K562 (cell line): ENCODE results near the gene CHRNE. TPM values are rescaled to one million over a fixed set of nuclear protein-coding genes. Genes with fewer than 3 reads are reported as not detected.

ENCODE experiments used
- ATF4 ChIP-seq: fragments of 450-650 bp; formaldehyde crosslinking; IDR thresholded peaks from 2 replicates; pipeline ENCODE4 v1.4.0; 2022; ENCODE audit warnings: mild to moderate bottlenecking, moderate library complexity
- BRCA1 ChIP-seq, 2 experiments: fragments of 450-650 bp in 1 of 2; sonication (generic) in 1 of 2; formaldehyde crosslinking in 1 of 2; IDR thresholded peaks; 2 replicates each; pipeline versions ENCODE4 v1.5.0 to v1.6.1; 2017 to 2020; ENCODE audit warnings: mild to moderate bottlenecking in 1 of 2, missing genetic modification reagents in 1 of 2
- GMEB1 ChIP-seq: fragments of 250-450 bp; sonication (Bioruptor Pico); IDR thresholded peaks from 2 replicates; pipeline ENCODE4 v1.4.0; 2020; ENCODE audit warnings: mild to moderate bottlenecking
- HNRNPH1 ChIP-seq: fragments of 200-400 bp; formaldehyde crosslinking; optimal IDR thresholded peaks from 2 replicates; pipeline ENCODE3; 2017; ENCODE audit warnings: low read depth, mild to moderate bottlenecking, low read length, moderate library complexity
- MAX ChIP-seq: sonication (generic); formaldehyde crosslinking; IDR thresholded peaks from 2 replicates; pipeline ENCODE4 v1.9.0; 2022; ENCODE audit warnings: mild to moderate bottlenecking, missing genetic modification reagents
- MCM7 ChIP-seq, 2 experiments: fragments of 450-650 bp; IDR thresholded peaks; 2 replicates each; pipeline ENCODE4 v1.6.1; 2016 to 2018
- MNT ChIP-seq, 2 experiments: fragments of 450-650 bp; conservative IDR thresholded peaks; 2 replicates each; pipeline ENCODE4 v1.6.1; 2017; ENCODE audit warnings: mild to moderate bottlenecking in 2 of 2, moderate library complexity in 2 of 2
- PBX2 ChIP-seq, 2 experiments: IDR thresholded peaks in 1 of 2; conservative IDR thresholded peaks in 1 of 2; 2 replicates each; pipeline ENCODE4 v1.6.1; 2016; ENCODE audit warnings: low read depth in 2 of 2, mild to moderate bottlenecking in 1 of 2, missing compliant biosample characterization in 1 of 2, missing genetic modification characterization in 1 of 2, moderate library complexity in 1 of 2
- RAD21 ChIP-seq, 2 experiments: fragments of 250-450 bp in 1 of 2; fragments of 450-650 bp in 1 of 2; sonication (Bioruptor Pico) in 1 of 2; formaldehyde crosslinking in 1 of 2; IDR thresholded peaks in 1 of 2; conservative IDR thresholded peaks in 1 of 2; 2 replicates each; pipeline versions ENCODE4 v1.4.0 to v1.8.0; 2020 to 2022; ENCODE audit warnings: mild to moderate bottlenecking in 2 of 2, moderate library complexity in 1 of 2
- SFPQ ChIP-seq: fragments of 200-400 bp; formaldehyde crosslinking; IDR thresholded peaks from 2 replicates; pipeline ENCODE4 v1.6.1; 2017; ENCODE audit warnings: mild to moderate bottlenecking, low read depth, low read length, moderate library complexity
- XRCC4 ChIP-seq: IDR thresholded peaks from one replicate; pipeline ENCODE4 v1.6.1; 2011; ENCODE audit not compliant: insufficient read depth, insufficient read length; ENCODE audit errors: extremely low read depth
- ZKSCAN1 ChIP-seq: fragments of 150-350 bp; IDR thresholded peaks from 2 replicates; pipeline ENCODE4 v1.6.1; 2016; ENCODE audit warnings: low read depth, low read length
- ZNF316 ChIP-seq: fragments of 450-650 bp; IDR thresholded peaks from 2 replicates; pipeline ENCODE4 v1.6.1; 2016
- ZNF449 ChIP-seq: fragments of 250-450 bp; sonication (Bioruptor Pico); IDR thresholded peaks from 2 replicates; pipeline ENCODE4 v1.8.0; 2022; ENCODE audit warnings: moderate library complexity, mild to moderate bottlenecking, inconsistent platforms
- polyA plus RNA-seq, 8 experiments: library from polyadenylated mRNA; depleted of rRNA in 4 of 8; stranded (reverse) in 5 of 8; unstranded in 3 of 8; fragments of >200 nt; fragmentation: Nextera tagmentation in 2 of 8; fragmentation: Illumina TruSeq in 1 of 8; extraction: Ambion mirVana in 2 of 8; extraction: Trizol in 1 of 8; gene quantifications; 2 replicates each; pipeline versions ENCODE4 v1.2.1 to v1.2.3, GENCODE V29; 2011 to 2014; ENCODE audit warnings: inconsistent platforms in 1 of 8, missing spikeins in 1 of 8
- total RNA-seq, 7 experiments: library from RNA; depleted of rRNA in 6 of 7; stranded (reverse); fragments of >200 nt in 6 of 7; fragmentation: Illumina TruSeq in 2 of 7; extraction: Trizol in 2 of 7; gene quantifications; 2 replicates each; pipeline versions ENCODE4 v1.2.1 to v1.2.3, GENCODE V29; 2011 to 2021; ENCODE audit warnings: low replicate concordance in 1 of 7

The CHRNE gene
- total and polyA plus RNA-seq, 9 of the 15 experiments (the other 6 are each of a cell fraction or from before 2014, with no cell fraction given) = not detected

- no peak for TF ChIP-seq PBX2 (CRISPR knock-in tag; IDR thresholded peaks at IDR 0.05; ENCODE audit: low read depth)
- TF ChIP-seq PBX2 (tag; conservative IDR thresholded peaks at IDR 0.05; ENCODE audit: low read depth) = no peak
- TF ChIP-seq SFPQ = no peak
- 0 out of 4 replicates have a peak, but pooled peaks of 1 of the 2 experiments have one; percentile 31 for TF ChIP-seq MNT (conservative IDR thresholded peaks at IDR 0.05)
- no peak for TF ChIP-seq ZKSCAN1
- TF ChIP-seq BRCA1 (IDR thresholded peaks at IDR 0.05) = no peak
- TF ChIP-seq BRCA1 (CRISPR knock-in tag; IDR thresholded peaks at IDR 0.05) = no peak
- no peak for TF ChIP-seq XRCC4
- no peak for TF ChIP-seq GMEB1 (CRISPR knock-in tag)
- no peak for TF ChIP-seq ZNF449 (CRISPR knock-in tag)
- no peak for TF ChIP-seq HNRNPH1
- no peak for TF ChIP-seq MAX (CRISPR knock-in tag)
- TF ChIP-seq RAD21 (CRISPR knock-in tag; conservative IDR thresholded peaks at IDR 0.05 in 1 of 2, IDR thresholded peaks at IDR 0.05 in 1 of 2) = peak; percentile 59 to 83
- TF ChIP-seq ATF4 (CRISPR knock-in tag) = no peak
- no peak for TF ChIP-seq MCM7 (IDR thresholded peaks at IDR 0.05)
- TF ChIP-seq ZNF316 = 0 out of 2 replicates have a peak, but pooled peaks have one; percentile 2
Observed at GRCh38 chr17:4881761-4882555, 20.9 kb downstream of the CHRNE start (continued).
